ENCODE data around the gene NRG3. TPM values are rescaled to one million over a fixed set of nuclear protein-coding genes. Genes with fewer than 3 reads are reported as not detected.

NRG3 gene
- total and polyA plus RNA-seq, 3 donors from 2014 or later: 2.7 to 3.9 (median 2.7) TPM

DNA sequence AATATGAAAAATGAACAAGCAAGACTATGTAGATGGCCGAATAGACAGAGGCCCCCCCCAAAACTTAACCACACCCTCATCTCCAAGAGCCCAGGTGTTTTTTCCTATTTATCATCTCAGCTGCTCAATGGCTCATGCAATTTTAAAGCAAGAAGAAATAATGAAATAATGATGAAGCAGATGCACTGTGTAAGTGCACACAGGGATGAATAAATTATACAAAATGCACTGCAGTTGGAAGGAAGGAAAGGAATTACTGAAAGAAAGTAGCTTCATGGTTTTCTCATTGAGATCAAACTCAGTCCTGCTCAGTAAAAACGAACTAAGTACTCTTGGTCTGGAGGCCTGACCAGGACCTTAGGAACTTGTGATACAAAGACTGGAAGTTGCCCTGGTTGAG is 810.1 kb downstream of the NRG3 start:
- Histone ChIP-seq H3K27ac (no peak overlapping the region), H3K4me1 (no peaks in the 10 kb centered on the region), H3K4me3 (no peak overlapping the region), H3K9me3 (no peaks in the 10 kb centered on the region), H3K36me3 (ENCODE audit: low read depth, missing control alignments) (no peaks in the 10 kb centered on the region), H3K27me3 (no peaks in the 10 kb centered on the region)
- 78 to 87% methylated on average over 2 of the region's 2 CpGs for WGBS, 2 donors
- intact Hi-C loops (cut with DNase I; ENCODE audit: low total_unique reads): no loop called here
- DNase-seq: no peak
- TF ChIP-seq, protein P1, sequence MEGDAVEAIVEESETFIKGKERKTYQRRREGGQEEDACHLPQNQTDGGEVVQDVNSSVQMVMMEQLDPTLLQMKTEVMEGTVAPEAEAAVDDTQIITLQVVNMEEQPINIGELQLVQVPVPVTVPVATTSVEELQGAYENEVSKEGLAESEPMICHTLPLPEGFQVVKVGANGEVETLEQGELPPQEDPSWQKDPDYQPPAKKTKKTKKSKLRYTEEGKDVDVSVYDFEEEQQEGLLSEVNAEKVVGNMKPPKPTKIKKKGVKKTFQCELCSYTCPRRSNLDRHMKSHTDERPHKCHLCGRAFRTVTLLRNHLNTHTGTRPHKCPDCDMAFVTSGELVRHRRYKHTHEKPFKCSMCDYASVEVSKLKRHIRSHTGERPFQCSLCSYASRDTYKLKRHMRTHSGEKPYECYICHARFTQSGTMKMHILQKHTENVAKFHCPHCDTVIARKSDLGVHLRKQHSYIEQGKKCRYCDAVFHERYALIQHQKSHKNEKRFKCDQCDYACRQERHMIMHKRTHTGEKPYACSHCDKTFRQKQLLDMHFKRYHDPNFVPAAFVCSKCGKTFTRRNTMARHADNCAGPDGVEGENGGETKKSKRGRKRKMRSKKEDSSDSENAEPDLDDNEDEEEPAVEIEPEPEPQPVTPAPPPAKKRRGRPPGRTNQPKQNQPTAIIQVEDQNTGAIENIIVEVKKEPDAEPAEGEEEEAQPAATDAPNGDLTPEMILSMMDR (IDR thresholded peaks at IDR 0.05): no peak
- TF ChIP-seq POLR2A (IDR thresholded peaks at IDR 0.05): no peak

DNA sequence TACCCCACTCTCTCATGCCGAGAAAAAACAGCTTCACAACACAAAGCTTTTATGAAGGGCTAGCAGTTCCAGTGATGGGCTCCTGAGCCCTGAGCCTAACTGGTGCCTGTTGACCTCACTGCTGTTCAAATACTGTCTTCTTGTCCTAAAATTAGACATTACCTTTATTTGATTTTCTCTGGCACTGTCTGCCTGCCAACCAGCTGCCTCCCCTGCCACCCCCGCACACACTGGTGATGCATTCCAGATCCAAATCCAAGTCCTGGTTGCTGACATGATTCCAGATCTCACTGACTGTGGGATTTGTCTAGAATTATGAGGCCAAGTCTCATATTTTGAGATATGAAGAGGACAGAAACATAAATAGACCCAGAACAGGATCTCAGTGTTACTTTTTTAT is 816.2 kb downstream of the NRG3 start:
- TF ChIP-seq, protein P1 (IDR thresholded peaks at IDR 0.05): no peak
- no peak for TF ChIP-seq POLR2A (IDR thresholded peaks at IDR 0.05)
- DNase-seq: peak; percentile 28
- Histone ChIP-seq H3K27ac (no peak overlapping the region), H3K4me1 (no peaks in the 10 kb centered on the region), H3K4me3 (no peak overlapping the region), H3K36me3 (ENCODE audit: low read depth, missing control alignments) (no peaks in the 10 kb centered on the region), H3K27me3 (no peaks in the 10 kb centered on the region), H3K9me3 (no peaks in the 10 kb centered on the region)
- intact Hi-C loops (cut with DNase I; ENCODE audit: low total_unique reads): no loop called here
- WGBS, 2 donors: 61 to 72% methylated on average over 2 of the region's 2 CpGs

GRCh38 chr10:82692458-82692857 is 817.5 kb downstream of the NRG3 start:
- no peaks in the 10 kb centered on the region for H3K36me3 ChIP-seq (ENCODE audit: low read depth, missing control alignments)
- no peak overlapping the region for H3K27ac ChIP-seq
- no peak for DNase-seq
- intact Hi-C loops (cut with DNase I; ENCODE audit: low total_unique reads): no loop called here
- H3K4me1 ChIP-seq: no peaks in the 10 kb centered on the region
- 97 to 98% methylated on average over 4 of the region's 4 CpGs for WGBS, 2 donors
- no peaks in the 10 kb centered on the region for H3K27me3 ChIP-seq
- TF ChIP-seq, protein P1 (IDR thresholded peaks at IDR 0.05): no peak
- TF ChIP-seq POLR2A (IDR thresholded peaks at IDR 0.05): no peak
- no peaks in the 10 kb centered on the region for H3K9me3 ChIP-seq
- no peak overlapping the region for H3K4me3 ChIP-seq

DNA sequence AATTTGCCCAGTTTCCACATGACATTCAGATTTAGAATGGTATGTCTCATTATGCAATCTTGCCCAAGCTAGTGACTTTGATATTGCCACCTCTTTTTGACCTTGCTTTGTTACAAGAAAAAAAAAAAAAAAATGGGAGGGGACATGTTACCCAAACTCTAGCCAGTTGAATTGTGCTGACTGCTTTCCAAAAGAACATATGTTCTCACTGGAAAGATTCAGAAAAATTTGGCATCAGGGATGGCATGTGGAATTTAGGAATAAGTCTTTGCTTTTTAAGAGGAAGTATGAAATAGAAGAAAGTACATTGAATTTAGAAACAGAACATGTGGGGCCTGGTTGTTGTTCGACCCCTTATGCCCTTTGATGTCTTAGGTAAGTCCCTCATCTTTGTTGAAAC is 846.8 kb downstream of the NRG3 start:
- Histone ChIP-seq H3K36me3 (ENCODE audit: low read depth, missing control alignments) (no peaks in the 10 kb centered on the region), H3K27me3 (no peaks in the 10 kb centered on the region), H3K9me3 (no peaks in the 10 kb centered on the region), H3K27ac (no peak overlapping the region), H3K4me3 (no peak overlapping the region), H3K4me1 (no peaks in the 10 kb centered on the region)
- TF ChIP-seq POLR2A (IDR thresholded peaks at IDR 0.05): no peak
- no peak for DNase-seq
- WGBS, 2 donors: 86 to 95% methylated on average over 1 of the region's 1 CpG
- intact Hi-C loops (cut with DNase I; ENCODE audit: low total_unique reads): no loop called here

DNA sequence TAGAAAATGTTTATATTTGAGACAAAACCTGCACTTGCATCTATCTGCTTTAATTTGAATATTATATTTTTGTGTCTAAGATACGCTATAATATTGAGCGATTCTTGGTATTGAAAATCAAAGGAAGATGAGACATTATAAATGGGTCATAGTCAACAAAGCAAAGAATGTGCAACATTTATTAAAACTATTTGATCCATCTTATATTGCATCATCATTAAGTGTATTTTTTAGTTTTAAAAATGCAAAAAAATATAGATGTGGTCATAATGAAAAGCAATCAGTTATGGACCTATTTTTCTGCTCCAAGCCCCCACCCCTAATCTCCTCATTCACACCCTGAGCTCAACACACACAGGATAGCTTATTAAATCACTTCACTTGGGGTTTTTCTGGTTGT is 847.3 kb downstream of the NRG3 start:
- Histone ChIP-seq H3K27ac (no peak overlapping the region), H3K36me3 (ENCODE audit: low read depth, missing control alignments) (no peaks in the 10 kb centered on the region), H3K4me3 (no peak overlapping the region), H3K9me3 (no peaks in the 10 kb centered on the region), H3K4me1 (no peaks in the 10 kb centered on the region), H3K27me3 (no peaks in the 10 kb centered on the region)
- WGBS, 2 donors: 95 to 96% methylated on average over 2 of the region's 2 CpGs
- TF ChIP-seq POLR2A (IDR thresholded peaks at IDR 0.05): no peak
- TF ChIP-seq, protein P1 (IDR thresholded peaks at IDR 0.05): no peak
- intact Hi-C loops (cut with DNase I; ENCODE audit: low total_unique reads): no loop called here
- no peak for DNase-seq

Data from testis (tissue), 3 donors.